GM19351 (cell line): ENCODE results near the gene AIG1.
"Not testable (repeated sequence)": the region's sequence is repeated elsewhere in the genome, so short reads cannot be mapped to it uniquely, and the experiment has no call there.

ENCODE experiments used
- ATAC-seq: cut with Tn5 transposase; IDR thresholded peaks from one replicate; pipeline ENCODE4 v1.9.1; 2021; ENCODE audit warnings: mild to moderate bottlenecking, moderate library complexity; ENCODE audit not compliant: unreplicated experiment

AIG1 gene

GRCh38 chr6:143055891-143056290, 4.8 kb upstream of the AIG1 start:
- ATAC-seq, result no peak

- ATAC-seq, result no peak
Measured at GRCh38 chr6:143058987-143059386, 1.7 kb upstream of the AIG1 start.

GRCh38 chr6:143059663-143060353, 881 bp upstream of the AIG1 start:
- ATAC-seq, result no peak

- peak; percentile 70 for ATAC-seq
Measured at GRCh38 chr6:143060354-143060805, 309 bp upstream of the AIG1 start.

GRCh38 chr6:143061597-143062385, 1.1 kb downstream of the AIG1 start:
- ATAC-seq, result no peak

GRCh38 chr6:143062551-143062950, 1.9 kb downstream of the AIG1 start:
- no peak for ATAC-seq

GRCh38 chr6:143063631-143064030, 2.9 kb downstream of the AIG1 start:
- no peak for ATAC-seq

GRCh38 chr6:143064271-143064670, 3.6 kb downstream of the AIG1 start:
- no peak for ATAC-seq

GRCh38 chr6:143064951-143065683, 4.4 kb downstream of the AIG1 start:
- ATAC-seq, result no peak

- no peak for ATAC-seq
Measured at GRCh38 chr6:143068001-143068400, 7.3 kb downstream of the AIG1 start.

GRCh38 chr6:143074101-143074500, 13.4 kb downstream of the AIG1 start:
- no peak for ATAC-seq

- ATAC-seq, result no peak
Measured at GRCh38 chr6:143074670-143075318, 14.1 kb downstream of the AIG1 start.

- no peak for ATAC-seq
Measured at GRCh38 chr6:143078468-143079324, 18.0 kb downstream of the AIG1 start.

GRCh38 chr6:143079325-143079640, 18.6 kb downstream of the AIG1 start:
- no peak for ATAC-seq

GRCh38 chr6:143082274-143082673, 21.6 kb downstream of the AIG1 start:
- ATAC-seq, result not testable (repeated sequence)

GRCh38 chr6:143084019-143084418, 23.3 kb downstream of the AIG1 start:
- ATAC-seq, result not testable (repeated sequence)

- ATAC-seq, result not testable (repeated sequence)
Measured at GRCh38 chr6:143087335-143087734, 26.6 kb downstream of the AIG1 start.

GRCh38 chr6:143087856-143088255, 27.2 kb downstream of the AIG1 start:
- no peak for ATAC-seq

- peak; percentile 53 for ATAC-seq
Measured at GRCh38 chr6:143090314-143091044, 29.8 kb downstream of the AIG1 start.

GRCh38 chr6:143092768-143093167, 32.1 kb downstream of the AIG1 start:
- ATAC-seq, result no peak
